Measurements from ENCODE around the gene FRMD4B. TPM values are rescaled to one million over a fixed set of nuclear protein-coding genes. Genes with fewer than 3 reads are reported as not detected.

Gene FRMD4B
- total RNA-seq, 3 donors from 2014 or later, result 31.1 to 49.5 (median 35.0) TPM

GRCh38 chr3:69129531-69129930 lies 256.4 kb downstream of the FRMD4B start:
- no peaks in the 10 kb centered on the region for H3K4me1 ChIP-seq
- H3K9me3 ChIP-seq, result no peaks in the 10 kb centered on the region
- no peak overlapping the region for H3K27ac ChIP-seq
- no peak for TF ChIP-seq CTCF (IDR thresholded peaks at IDR 0.05)
- no peak for TF ChIP-seq POLR2A (IDR thresholded peaks at IDR 0.05)
- no peak for TF ChIP-seq POLR2AphosphoS5 (IDR thresholded peaks at IDR 0.05)
- no peaks in the 10 kb centered on the region for H3K27me3 ChIP-seq
- no peak overlapping the region for H3K4me3 ChIP-seq
- no peaks in the 10 kb centered on the region for H3K36me3 ChIP-seq
- intact Hi-C loops (cut with DNase I; ENCODE audit: low total_unique reads), result no loop called here
- DNase-seq (ENCODE audit: low spot score in 2 of 2), result no peak

GRCh38 chr3:69128509-69128908 lies 257.4 kb downstream of the FRMD4B start:
- no peaks in the 10 kb centered on the region for H3K36me3 ChIP-seq
- H3K4me1 ChIP-seq, result no peaks in the 10 kb centered on the region
- TF ChIP-seq POLR2AphosphoS5 (IDR thresholded peaks at IDR 0.05) (no peak), POLR2A (IDR thresholded peaks at IDR 0.05) (no peak), CTCF (IDR thresholded peaks at IDR 0.05) (no peak)
- H3K27ac ChIP-seq, result no peak overlapping the region
- DNase-seq (ENCODE audit: low spot score in 2 of 2), result no peak
- H3K9me3 ChIP-seq, result no peaks in the 10 kb centered on the region
- no peak overlapping the region for H3K4me3 ChIP-seq
- H3K27me3 ChIP-seq, result no peaks in the 10 kb centered on the region
- intact Hi-C loops (cut with DNase I; ENCODE audit: low total_unique reads), result no loop called here

GRCh38 chr3:69126999-69127398 lies 258.9 kb downstream of the FRMD4B start:
- H3K36me3 ChIP-seq, result no peaks in the 10 kb centered on the region
- intact Hi-C loops (cut with DNase I; ENCODE audit: low total_unique reads), result no loop called here
- no peak for DNase-seq (ENCODE audit: low spot score in 2 of 2)
- TF ChIP-seq POLR2A (IDR thresholded peaks at IDR 0.05) (no peak), POLR2AphosphoS5 (IDR thresholded peaks at IDR 0.05) (no peak), CTCF (IDR thresholded peaks at IDR 0.05) (no peak)
- no peaks in the 10 kb centered on the region for H3K27me3 ChIP-seq
- H3K27ac ChIP-seq, result no peak overlapping the region
- no peak overlapping the region for H3K4me3 ChIP-seq
- no peaks in the 10 kb centered on the region for H3K9me3 ChIP-seq
- no peaks in the 10 kb centered on the region for H3K4me1 ChIP-seq

- Histone ChIP-seq H3K4me3 (no peak overlapping the region), H3K4me1 (no peaks in the 10 kb centered on the region), H3K36me3 (no peaks in the 10 kb centered on the region), H3K27me3 (no peaks in the 10 kb centered on the region), H3K9me3 (no peaks in the 10 kb centered on the region), H3K27ac (no peak overlapping the region)
- intact Hi-C loops (cut with DNase I; ENCODE audit: low total_unique reads), result no loop called here
- no peak for TF ChIP-seq POLR2AphosphoS5 (IDR thresholded peaks at IDR 0.05)
- TF ChIP-seq CTCF (IDR thresholded peaks at IDR 0.05), result no peak
- TF ChIP-seq POLR2A (IDR thresholded peaks at IDR 0.05), result no peak
- no peak for DNase-seq (ENCODE audit: low spot score in 2 of 2)
Measured at GRCh38 chr3:69126216-69126615, 259.7 kb downstream of the FRMD4B start.

- H3K36me3 ChIP-seq, result no peaks in the 10 kb centered on the region
- DNase-seq (ENCODE audit: low spot score in 2 of 2), result no peak
- H3K4me3 ChIP-seq, result no peak within 1 kb of the TSS
- peaks cover 0 to under 1% of the 10 kb centered on the region in 2 donors for H3K4me1 ChIP-seq
- TF ChIP-seq CTCF (IDR thresholded peaks at IDR 0.05), result no peak
- no peak for TF ChIP-seq POLR2AphosphoS5 (IDR thresholded peaks at IDR 0.05)
- no peak for TF ChIP-seq POLR2A (IDR thresholded peaks at IDR 0.05)
- no peaks in the 10 kb centered on the region for H3K9me3 ChIP-seq
- intact Hi-C loops (cut with DNase I; ENCODE audit: low total_unique reads), result no loop called here
- H3K27me3 ChIP-seq, result no peaks in the 10 kb centered on the region
- H3K27ac ChIP-seq, result no peak within 1 kb of the TSS
Measured at GRCh38 chr3:69122403-69122802, 263.5 kb downstream of the FRMD4B start, which contains the start of gene LMOD3. Gene LMOD3, minus strand, starts transcription at chr3:69122595. Its CDS starts 209 bp downstream, at chr3:69122386.
